ENCODE data around the gene CACNG1.
"Not testable (repeated sequence)": the region's sequence is repeated elsewhere in the genome, so short reads cannot be mapped to it uniquely, and the experiment has no call there.

CACNG1 gene

GRCh38 chr17:67093348-67093747, 49.0 kb downstream of the CACNG1 start:
- H3K4me3 ChIP-seq (ENCODE audit: low read depth, low read length), result no peak overlapping the region
- no peak for TF ChIP-seq CTCF (IDR thresholded peaks at IDR 0.05; ENCODE audit: low read depth, low read length)
- in situ Hi-C loops (cut with HindIII; ENCODE audit: low sequenced_read_pairs), result no loop called here

GRCh38 chr17:67095291-67095690, 50.9 kb downstream of the CACNG1 start:
- in situ Hi-C loops (cut with HindIII; ENCODE audit: low sequenced_read_pairs); H3K4me3 ChIP-seq (ENCODE audit: low read depth, low read length): not testable (repeated sequence)
- peak; percentile 67 for DNase-seq (ENCODE audit: low read depth, low spot score)

More at GRCh38 chr17:67093348-67093747, 49.0 kb downstream of the CACNG1 start:
- DNase-seq (ENCODE audit: low read depth, low spot score), result no peak

GRCh38 chr17:67095803-67096202, 51.4 kb downstream of the CACNG1 start:
- TF ChIP-seq CTCF (IDR thresholded peaks at IDR 0.05; ENCODE audit: low read depth, low read length), result no peak
- in situ Hi-C loops (cut with HindIII; ENCODE audit: low sequenced_read_pairs), result no loop called here
- peak; percentile 41 for DNase-seq (ENCODE audit: low read depth, low spot score)
- no peak overlapping the region for H3K4me3 ChIP-seq (ENCODE audit: low read depth, low read length)

- no peak for TF ChIP-seq CTCF (IDR thresholded peaks at IDR 0.05; ENCODE audit: low read depth, low read length)
- in situ Hi-C loops (cut with HindIII; ENCODE audit: low sequenced_read_pairs), result no loop called here
These were observed 52.3 kb downstream of the CACNG1 start for GRCh38 chr17:67096609-67097008.

GRCh38 chr17:67098006-67098405, 53.7 kb downstream of the CACNG1 start:
- no peak for TF ChIP-seq CTCF (IDR thresholded peaks at IDR 0.05; ENCODE audit: low read depth, low read length)
- DNase-seq (ENCODE audit: low read depth, low spot score), result no peak

More at GRCh38 chr17:67096609-67097008, 52.3 kb downstream of the CACNG1 start:
- H3K4me3 ChIP-seq (ENCODE audit: low read depth, low read length), result no peak overlapping the region
- DNase-seq (ENCODE audit: low read depth, low spot score), result no peak

GRCh38 chr17:67104641-67105040, 60.3 kb downstream of the CACNG1 start:
- in situ Hi-C loops (cut with HindIII; ENCODE audit: low sequenced_read_pairs); H3K4me3 ChIP-seq (ENCODE audit: low read depth, low read length); DNase-seq (ENCODE audit: low read depth, low spot score): not testable (repeated sequence)

More at GRCh38 chr17:67098006-67098405, 53.7 kb downstream of the CACNG1 start:
- in situ Hi-C loops (cut with HindIII; ENCODE audit: low sequenced_read_pairs), result no loop called here
- H3K4me3 ChIP-seq (ENCODE audit: low read depth, low read length), result no peak overlapping the region

- peak; percentile 25 for DNase-seq (ENCODE audit: low read depth, low spot score)
- no peak for TF ChIP-seq CTCF (IDR thresholded peaks at IDR 0.05; ENCODE audit: low read depth, low read length)
- in situ Hi-C loops (cut with HindIII; ENCODE audit: low sequenced_read_pairs), result no loop called here
- no peak overlapping the region for H3K4me3 ChIP-seq (ENCODE audit: low read depth, low read length)
These were observed 60.9 kb downstream of the CACNG1 start for GRCh38 chr17:67105213-67105612.

Measured in astrocyte of the spinal cord (primary cell).